PC-3 (cell line): Measurements from ENCODE around the gene TUBA4B. TPM values are rescaled to one million over a fixed set of nuclear protein-coding genes. Genes with fewer than 3 reads are reported as not detected.
A peak's percentile ranks its signal among the peaks of the same experiment; 100 is the strongest.

Experiments used
- ATAC-seq: fragments of 200-7000 bp; cut with Tn5 transposase; 2 replicates; pipeline ENCODE4 v1.9.1; 2020; ENCODE audit warnings: mild to moderate bottlenecking, moderate library complexity
- BruUV-seq: library from RNA; stranded (reverse); fragments of 400-500 nt; replicated peaks from 2 replicates; lab custom pipeline; 2021; lab: Mats Ljungman, UMichigan
- CTCF ChIA-PET: fragments of 300-600 bp; sonication (Branson Sonifier 250); formaldehyde crosslinking; loops from one replicate; lab custom pipeline; 2022; ENCODE audit warnings: antibody characterized with exemption; lab: Charles Lee
- POLR2A ChIA-PET: fragments of 300-600 bp; sonication (Branson Sonifier 250); formaldehyde crosslinking; loops from one replicate; lab custom pipeline; 2022; ENCODE audit warnings: antibody characterized with exemption; ENCODE audit not compliant: unreplicated experiment; lab: Charles Lee
- DNase-seq: peaks from one replicate; pipeline ENCODE4 v3.0.0-alpha.2; 2015
- H2AFZ ChIP-seq: fragments of 300-600 bp; sonication (generic); 2 replicates; pipeline ENCODE4 v1.6.0; 2016; ENCODE audit warnings: antibody characterized with exemption, low read length
- H3F3A ChIP-seq: fragments of 300-600 bp; sonication (generic); one replicate; pipeline ENCODE4 v1.6.0; 2017; ENCODE audit warnings: antibody characterized with exemption, low read length, control low read depth, mild to moderate bottlenecking; ENCODE audit not compliant: unreplicated experiment
- H3K27ac ChIP-seq: fragments of 300-600 bp; sonication (generic); 2 replicates; pipeline ENCODE4 v1.5.1; 2016; ENCODE audit warnings: mild to moderate bottlenecking, low read length
- H3K27me3 ChIP-seq: fragments of 300-600 bp; sonication (generic); 2 replicates; pipeline ENCODE4 v1.6.1; 2016; ENCODE audit warnings: low read length, mixed read lengths
- H3K36me3 ChIP-seq: fragments of 300-600 bp; sonication (generic); 2 replicates; pipeline ENCODE4 v1.6.1; 2016; ENCODE audit warnings: low read depth, mixed run types, low read length, mixed read lengths
- H3K4me1 ChIP-seq: fragments of 300-600 bp; sonication (generic); 2 replicates; pipeline ENCODE4 v1.5.1; 2016; ENCODE audit warnings: low read length; ENCODE audit not compliant: insufficient read depth
- H3K4me2 ChIP-seq: fragments of 300-600 bp; sonication (generic); 2 replicates; pipeline ENCODE4 v1.6.0; 2016; ENCODE audit warnings: low read length
- H3K4me3 ChIP-seq: fragments of 300-600 bp; sonication (generic); 2 replicates; pipeline ENCODE4 v1.5.1; 2016; ENCODE audit warnings: mild to moderate bottlenecking, low read length, mixed read lengths
- H3K79me2 ChIP-seq: fragments of 300-600 bp; sonication (generic); 2 replicates; pipeline ENCODE4 v1.6.1; 2017; ENCODE audit warnings: low read length, mixed read lengths
- H3K9ac ChIP-seq: fragments of 300-600 bp; sonication (generic); 2 replicates; pipeline ENCODE4 v1.6.0; 2016; ENCODE audit warnings: mild to moderate bottlenecking, low read length
- H3K9me2 ChIP-seq: fragments of 300-600 bp; sonication (generic); replicated peaks from 2 replicates; pipeline ENCODE4 v1.6.1; 2016; ENCODE audit warnings: mixed run types, low read length, mixed read lengths
- H3K9me3 ChIP-seq: fragments of 300-600 bp; sonication (generic); 2 replicates; pipeline ENCODE4 v1.6.1; 2016; ENCODE audit warnings: low read length, mixed read lengths
- H4K20me1 ChIP-seq: fragments of 300-600 bp; sonication (generic); 2 replicates; pipeline ENCODE4 v1.6.1; 2016; ENCODE audit warnings: low read length, mixed read lengths
- EZH2phosphoT487 ChIP-seq: fragments of 300-600 bp; sonication (generic); IDR thresholded peaks from 2 replicates; pipeline ENCODE4 v1.6.1; 2018; ENCODE audit warnings: mild to moderate bottlenecking, antibody characterized with exemption, low read length, borderline replicate concordance
- intact Hi-C: fragments of 100-400 bp; cut with micrococcal nuclease; formaldehyde crosslinking; loops from 2 replicates; pipeline ENCODE4 v1.9.0; 2023
- microRNA-seq: library from miRNA; unstranded; fragments of <30 nt; microRNA quantifications from one replicate; pipeline ENCODE4 v1.1.0, GENCODE V29; 2020; ENCODE audit not compliant: unreplicated experiment
- total RNA-seq: library from RNA; depleted of rRNA; stranded (reverse); fragments of >200 nt; gene quantifications from 2 replicates; pipeline ENCODE4 v1.2.3, GENCODE V29; 2014; rRNA removed

Gene TUBA4B
- total RNA-seq, 1 experiment from 2014 or later: not detected

GRCh38 chr2:219314804-219315468, 61.9 kb downstream of the TUBA4B start:
- Histone ChIP-seq H3F3A (no peaks in the 10 kb centered on the region), H4K20me1 (no peaks in the 10 kb centered on the region), H3K9me3 (no peaks in the 10 kb centered on the region), H3K9me2 (no peaks in the 10 kb centered on the region), H3K27ac (no peak overlapping the region), H2AFZ (no peak overlapping the region), H3K4me3 (no peak overlapping the region), H3K27me3 (0 out of 2 replicates have a peak, but pooled peaks cover 3% of the 10 kb centered on the region), H3K9ac (no peak overlapping the region), H3K4me2 (peak overlapping the region; percentile 19; the same call in 1 of the 2 replicates), H3K4me1 (no peaks in the 10 kb centered on the region), H3K79me2 (no peaks in the 10 kb centered on the region), H3K36me3 (no peaks in the 10 kb centered on the region)
- no peak for ATAC-seq
- TF ChIP-seq EZH2phosphoT487: no peak
- BruUV-seq: no TSS peak
- peak; percentile 36 for DNase-seq
- CTCF ChIA-PET: interaction anchor here (0.6 kb wide), 1 partner anchor 285 kb away, joined by 3 read pairs; no protein-coding TSS in a partner anchor
- intact Hi-C loops: no loop called here
- POLR2A ChIA-PET: no interaction called here

Small RNA genes lying within 50 kb of the gene (microRNA-seq; reads per million reads assigned to microRNA genes)
- gene MIR153-1: not detected

Other genes starting within 250 kb of the TUBA4B start
- 0.17 and 0.18 TPM in 2 replicates for gene CFAP65, start 211.7 kb upstream of the TUBA4B start, total RNA-seq
- gene IHH, start 192.3 kb upstream of the TUBA4B start, total RNA-seq: 0.07 TPM in 1 of 2 replicates, not detected in the other
- gene NHEJ1, start 92.4 kb upstream of the TUBA4B start, total RNA-seq: 16.7 and 18.5 TPM in 2 replicates
- gene SLC23A3, start 83.2 kb upstream of the TUBA4B start, total RNA-seq: 1.4 and 1.7 TPM in 2 replicates
- gene CNPPD1, start 76.3 kb upstream of the TUBA4B start, total RNA-seq: 38.2 and 44.0 TPM in 2 replicates
- gene RETREG2, start 75.0 kb upstream of the TUBA4B start, total RNA-seq: 61.0 and 87.2 TPM in 2 replicates
- gene ZFAND2B, start 46.5 kb upstream of the TUBA4B start, total RNA-seq: 47.5 and 49.5 TPM in 2 replicates
- 21.1 and 23.9 TPM in 2 replicates for gene ABCB6, start 34.3 kb upstream of the TUBA4B start, total RNA-seq
- gene ATG9A, start 23.6 kb upstream of the TUBA4B start, total RNA-seq: 59.6 and 77.2 TPM in 2 replicates
- 67.9 and 78.5 TPM in 2 replicates for gene ANKZF1, start 23.4 kb upstream of the TUBA4B start, total RNA-seq
- gene GLB1L, start 7.8 kb upstream of the TUBA4B start, total RNA-seq: 6.0 and 6.1 TPM in 2 replicates
- gene STK16, start 7.8 kb upstream of the TUBA4B start, total RNA-seq: 13.8 and 16.3 TPM in 2 replicates
- 75.4 and 87.9 TPM in 2 replicates for gene TUBA4A, start 675 bp downstream of the TUBA4B start, total RNA-seq
- gene DNAJB2, start 26.1 kb downstream of the TUBA4B start, total RNA-seq: 62.3 and 98.4 TPM in 2 replicates
- gene PTPRN, start 56.2 kb downstream of the TUBA4B start, total RNA-seq: 0.07 TPM in 1 of 2 replicates, not detected in the other
- gene RESP18, start 79.5 kb downstream of the TUBA4B start, total RNA-seq: not detected in 2 replicates
- 86.2 and 114 TPM in 2 replicates for gene DNPEP, start 134.7 kb downstream of the TUBA4B start, total RNA-seq
- gene DES, start 165.1 kb downstream of the TUBA4B start, total RNA-seq: not detected in 2 replicates
- 30.7 and 45.2 TPM in 2 replicates for gene SPEG, start 181.6 kb downstream of the TUBA4B start, total RNA-seq
- gene GMPPA, start 245.6 kb downstream of the TUBA4B start, total RNA-seq: 78.1 and 85.7 TPM in 2 replicates